Measurements from ENCODE around the gene GNG13.
A peak's percentile ranks its signal among the peaks of the same experiment; 100 is the strongest.

Gene GNG13

GRCh38 chr16:813204-813915 is 12.8 kb upstream of the GNG13 start:
- no peak for DNase-seq (ENCODE audit: low read depth)

GRCh38 chr16:808085-808386 is 7.5 kb upstream of the GNG13 start:
- no peak for DNase-seq (ENCODE audit: low read depth)

GRCh38 chr16:807347-808084 is 7.0 kb upstream of the GNG13 start:
- DNase-seq (ENCODE audit: low read depth): peak; percentile 81

GRCh38 chr16:805474-805873 is 4.9 kb upstream of the GNG13 start:
- no peak for DNase-seq (ENCODE audit: low read depth)

GRCh38 chr16:804193-805048 is 3.9 kb upstream of the GNG13 start:
- DNase-seq (ENCODE audit: low read depth): no peak

- no peak for DNase-seq (ENCODE audit: low read depth)
These were observed 3.2 kb upstream of the GNG13 start for GRCh38 chr16:803754-804080.

- no peak for DNase-seq (ENCODE audit: low read depth)
These were observed 2.6 kb upstream of the GNG13 start for GRCh38 chr16:802914-803753.

GRCh38 chr16:802461-802860 is 1.9 kb upstream of the GNG13 start:
- DNase-seq (ENCODE audit: low read depth): no peak

- no peak for DNase-seq (ENCODE audit: low read depth)
These were observed 1.2 kb upstream of the GNG13 start for GRCh38 chr16:801584-802363.

GRCh38 chr16:800834-801511 is 439 bp upstream of the GNG13 start:
- no peak for DNase-seq (ENCODE audit: low read depth)

GRCh38 chr16:799111-799947 is 1.2 kb downstream of the GNG13 start:
- no peak for DNase-seq (ENCODE audit: low read depth)

GRCh38 chr16:798666-799065 is 1.9 kb downstream of the GNG13 start:
- DNase-seq (ENCODE audit: low read depth): no peak

- no peak for DNase-seq (ENCODE audit: low read depth)
These were observed 2.8 kb downstream of the GNG13 start for GRCh38 chr16:797686-798085.

- no peak for DNase-seq (ENCODE audit: low read depth)
These were observed 3.5 kb downstream of the GNG13 start for GRCh38 chr16:797120-797420.

GRCh38 chr16:796296-797119 is 4.0 kb downstream of the GNG13 start:
- DNase-seq (ENCODE audit: low read depth): no peak

- DNase-seq (ENCODE audit: low read depth): no peak
These were observed 4.8 kb downstream of the GNG13 start for GRCh38 chr16:795580-796229.

GRCh38 chr16:794853-795466 is 5.6 kb downstream of the GNG13 start:
- DNase-seq (ENCODE audit: low read depth): no peak

All from amniotic epithelial cell (primary cell).